HG03045 (cell line): ENCODE results near the gene UHMK1.
"Not testable (repeated sequence)": the region's sequence is repeated elsewhere in the genome, so short reads cannot be mapped to it uniquely, and the experiment has no call there.

Source experiments
- ATAC-seq: cut with Tn5 transposase; IDR thresholded peaks from one replicate; pipeline ENCODE4 v1.9.1; 2021; ENCODE audit warnings: mild to moderate bottlenecking, moderate library complexity; ENCODE audit not compliant: unreplicated experiment

Gene UHMK1

GRCh38 chr1:162497723-162498495 lies at the start of gene UHMK1:
Gene UHMK1, plus strand, starts transcription at chr1:162497818. Its CDS starts 183 bp downstream, at chr1:162498001.
- ATAC-seq, result peak; percentile 98

DNA sequence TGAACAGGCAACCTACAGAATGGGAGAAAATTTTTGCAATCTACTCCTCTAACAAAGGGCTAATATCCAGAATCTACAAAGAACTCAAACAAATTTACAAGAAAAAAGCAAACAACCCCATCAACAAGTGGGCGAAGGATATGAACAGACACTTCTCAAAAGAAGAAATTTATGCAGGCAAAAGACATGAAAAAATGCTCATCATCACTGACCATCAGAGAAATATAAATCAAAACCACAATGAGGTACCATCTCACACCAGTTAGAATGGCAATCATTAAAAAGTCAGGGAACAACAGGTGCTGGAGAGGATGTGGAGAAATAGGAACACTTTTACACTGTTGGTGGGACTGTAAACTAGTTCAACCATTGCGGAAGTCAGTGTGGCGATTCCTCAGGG lies 43.3 kb upstream of the UHMK1 start:
- ATAC-seq, result not testable (repeated sequence)

DNA sequence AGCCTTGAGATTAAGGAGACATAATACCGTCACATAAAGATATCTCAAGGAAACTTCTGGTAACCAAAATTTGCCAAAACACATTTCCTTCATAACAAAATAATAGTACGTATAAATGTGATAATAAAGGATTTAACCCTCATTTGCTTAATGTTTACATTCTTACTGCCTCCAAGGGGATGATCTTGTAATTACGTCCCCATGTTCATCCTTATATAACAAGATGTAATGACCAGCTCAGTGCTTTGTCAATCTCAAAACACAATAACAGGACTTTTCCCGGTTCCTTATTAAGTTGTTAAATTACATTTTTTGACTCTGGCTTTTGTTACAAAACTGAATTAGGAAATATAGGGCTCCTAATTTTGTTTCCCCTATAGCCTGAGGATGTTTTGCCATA lies 41.3 kb upstream of the UHMK1 start:
- ATAC-seq, result no peak

DNA sequence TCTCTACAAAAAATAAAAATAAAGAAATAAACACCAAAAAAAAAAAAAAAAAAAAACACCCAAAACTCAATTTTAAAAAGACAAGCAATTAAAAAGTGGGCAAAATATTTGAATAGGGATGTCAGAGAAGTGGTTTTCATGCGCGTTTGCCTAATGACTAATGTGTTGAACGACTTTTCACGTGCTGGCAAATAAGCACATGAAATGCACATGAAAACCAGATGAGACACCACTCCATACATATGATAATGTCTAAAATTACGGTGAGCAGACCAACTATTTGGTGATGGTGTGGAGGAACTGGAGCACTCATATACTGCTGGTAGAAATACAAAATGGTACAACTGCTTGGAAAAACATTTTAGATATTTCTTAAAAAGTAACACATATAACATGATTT lies 39.4 kb upstream of the UHMK1 start:
- ATAC-seq, result no peak

DNA sequence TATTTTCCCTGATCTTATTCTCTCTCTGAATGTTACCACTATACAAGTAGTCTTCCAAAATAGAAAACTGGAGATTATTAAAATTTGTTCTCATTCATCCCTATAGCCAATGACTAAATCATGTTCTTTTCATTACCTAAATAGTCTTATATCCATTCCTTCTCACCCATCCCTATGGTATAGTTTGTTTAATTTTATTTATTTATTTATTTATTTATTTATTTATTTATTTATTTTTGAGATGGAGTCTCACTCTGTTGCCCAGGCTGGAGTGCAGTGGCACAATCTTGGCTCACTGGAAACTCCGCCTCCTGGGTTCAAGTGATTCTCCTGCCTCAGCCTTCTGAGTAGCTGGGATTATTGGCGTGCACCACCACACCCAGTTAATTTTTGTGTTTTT lies 35.2 kb upstream of the UHMK1 start:
- not testable (repeated sequence) for ATAC-seq

DNA sequence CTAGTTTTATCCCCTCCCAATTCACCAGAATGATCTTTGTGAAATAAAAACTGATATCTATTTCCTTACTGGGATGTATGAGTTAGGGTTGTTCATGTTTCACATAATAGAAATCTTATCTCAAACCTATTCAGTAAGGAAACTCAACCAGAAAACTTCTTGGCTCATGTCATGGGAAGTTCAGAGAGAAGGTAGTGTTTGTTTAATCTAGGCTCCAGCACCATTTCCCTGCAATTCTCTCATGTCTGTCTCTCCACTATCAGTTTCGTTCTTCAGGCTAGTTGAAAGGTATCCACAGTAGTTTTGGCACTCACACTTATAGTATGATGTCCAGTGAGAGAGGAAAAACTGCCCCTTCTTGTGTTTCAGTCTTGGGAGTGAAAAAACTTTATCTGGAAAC lies 34.6 kb upstream of the UHMK1 start:
- no peak for ATAC-seq

- ATAC-seq, result no peak
These were observed 30.8 kb upstream of the UHMK1 start for GRCh38 chr1:162466797-162467196.

GRCh38 chr1:162470216-162470615 lies 27.4 kb upstream of the UHMK1 start:
- ATAC-seq, result no peak

DNA sequence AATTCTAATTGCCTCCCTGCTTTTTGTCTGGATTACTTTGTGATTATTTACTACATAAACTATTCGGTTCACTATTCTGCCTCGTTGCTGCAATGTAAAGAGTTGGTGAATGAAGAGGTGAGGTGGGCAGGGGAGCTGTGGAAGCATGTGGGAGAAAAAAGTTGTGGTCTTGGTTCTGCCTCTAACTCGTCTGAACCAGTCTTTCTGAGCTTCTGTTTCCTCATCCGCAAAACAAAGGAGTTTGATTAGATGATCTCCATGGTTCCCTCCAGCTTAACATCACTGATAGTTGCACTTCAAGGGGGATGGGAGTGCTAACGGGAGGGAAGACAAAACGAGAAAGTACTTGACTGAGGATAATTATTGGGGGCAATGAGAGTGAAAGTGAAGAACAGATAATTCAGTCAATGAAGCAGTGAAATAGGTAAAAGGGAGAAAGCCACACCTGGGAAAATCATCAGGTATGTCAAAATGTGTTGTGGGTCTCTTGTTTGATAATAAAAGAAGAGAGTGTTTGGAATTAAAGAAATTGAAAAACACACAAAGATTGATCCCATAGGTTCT lies 26.2 kb upstream of the UHMK1 start:
- ATAC-seq, result no peak

DNA sequence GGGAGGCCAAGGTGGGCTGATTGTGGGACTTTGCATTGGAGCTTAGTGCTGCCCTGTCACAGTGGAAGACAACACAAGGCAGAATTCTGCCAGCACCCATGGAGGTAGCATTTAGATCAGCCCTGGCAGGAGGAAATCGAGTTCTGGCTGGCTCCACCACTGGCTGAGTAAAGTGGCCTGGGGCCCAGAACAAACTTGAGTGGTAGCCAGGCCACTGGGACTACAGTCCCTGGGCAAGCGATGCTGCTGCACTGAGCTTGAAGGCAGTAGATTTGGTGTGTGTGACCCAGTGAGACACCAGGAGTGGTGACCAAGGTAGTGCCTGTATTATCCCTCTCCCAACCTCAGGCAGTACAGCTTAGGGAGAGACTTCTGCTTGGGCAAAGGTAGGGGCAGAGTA lies 22.5 kb upstream of the UHMK1 start:
- no peak for ATAC-seq

- no peak for ATAC-seq
These were observed 22.0 kb upstream of the UHMK1 start for GRCh38 chr1:162475539-162476185.

DNA sequence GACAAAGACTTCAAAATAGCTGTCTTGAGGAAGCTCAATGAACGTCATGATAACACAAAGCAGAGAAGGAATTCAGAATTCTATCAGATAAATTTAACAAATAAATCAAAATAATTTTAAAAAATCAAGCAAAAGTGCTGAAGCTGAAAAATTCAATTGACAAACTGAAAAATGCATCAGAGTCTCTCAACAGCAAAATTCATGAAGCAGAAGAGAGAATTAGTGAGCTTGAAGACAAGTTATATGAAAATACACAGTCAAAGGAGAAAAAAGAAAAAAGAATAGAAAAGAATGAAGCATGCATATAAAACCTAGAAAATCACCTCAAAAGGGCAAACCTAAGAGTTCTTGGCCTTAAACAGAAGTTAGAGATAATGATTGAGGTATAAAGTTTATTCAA lies 21.0 kb upstream of the UHMK1 start:
- no peak for ATAC-seq

- ATAC-seq, result no peak
These were observed 12.4 kb upstream of the UHMK1 start for GRCh38 chr1:162485236-162485635.

GRCh38 chr1:162487241-162487640 lies 10.4 kb upstream of the UHMK1 start:
- no peak for ATAC-seq

DNA sequence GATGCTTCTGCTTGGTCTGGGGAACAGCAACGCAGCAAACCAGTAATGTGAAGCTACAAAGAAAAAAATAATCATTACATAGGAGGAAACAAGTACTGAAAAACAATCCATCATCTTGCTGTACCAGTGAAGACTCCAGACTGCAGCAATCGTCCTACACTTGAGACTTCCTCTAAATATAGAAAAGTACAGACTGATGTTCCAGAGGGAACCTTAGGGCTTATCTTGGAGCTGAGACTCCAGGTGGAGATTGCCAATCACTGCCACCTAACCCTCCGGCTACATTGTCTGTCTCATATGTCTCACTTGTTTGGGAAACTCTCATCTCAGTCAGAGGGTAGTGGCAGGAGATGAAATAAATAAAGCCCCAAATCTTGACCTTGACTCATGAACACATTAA lies 9.4 kb upstream of the UHMK1 start:
- no peak for ATAC-seq

- ATAC-seq, result not testable (repeated sequence)
These were observed 1.9 kb upstream of the UHMK1 start for GRCh38 chr1:162495531-162496233.

- no peak for ATAC-seq
These were observed 405 bp upstream of the UHMK1 start for GRCh38 chr1:162497104-162497722.

DNA sequence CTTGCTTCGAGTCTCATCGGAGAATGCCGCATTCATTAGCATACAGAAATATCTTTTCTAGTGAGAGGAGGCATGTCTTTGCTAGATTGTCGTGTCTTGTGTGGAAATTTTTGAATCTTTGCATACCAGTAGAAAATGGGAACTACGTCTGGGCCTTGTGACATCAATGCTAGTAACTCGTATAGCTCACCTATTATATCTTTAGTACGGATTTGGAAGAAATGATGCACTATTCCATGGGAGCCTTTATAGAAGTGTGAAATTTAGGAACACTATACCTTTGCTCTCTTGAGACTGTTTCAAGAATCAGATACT lies 835 bp downstream of the UHMK1 start:
- peak; percentile 9 for ATAC-seq

- no peak for ATAC-seq
These were observed 3.2 kb downstream of the UHMK1 start for GRCh38 chr1:162500805-162501204.

DNA sequence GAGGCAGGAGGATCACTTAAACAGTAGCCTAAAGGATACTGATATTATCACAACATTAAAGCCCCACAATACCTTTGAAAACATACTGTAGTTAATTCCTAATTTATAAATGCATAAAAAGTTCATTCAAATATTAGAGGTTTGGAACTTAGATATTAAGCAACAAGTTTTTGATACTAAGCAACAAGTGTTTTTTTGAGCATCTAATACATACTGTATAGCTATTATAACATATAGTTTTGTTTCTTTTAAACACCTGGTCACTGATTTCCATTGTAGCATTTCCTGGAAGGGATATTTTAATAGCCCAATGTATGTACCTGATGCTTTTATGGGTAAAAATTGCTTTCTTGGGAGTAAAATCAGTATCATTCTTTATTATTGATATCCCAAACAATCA lies 4.5 kb downstream of the UHMK1 start:
- ATAC-seq, result no peak

- ATAC-seq, result no peak
These were observed 5.3 kb downstream of the UHMK1 start for GRCh38 chr1:162502928-162503327.
